ENCODE data around the gene ENTPD1. TPM values are rescaled to one million over a fixed set of nuclear protein-coding genes. Genes with fewer than 3 reads are reported as not detected.
"Not testable (repeated sequence)": the region's sequence is repeated elsewhere in the genome, so short reads cannot be mapped to it uniquely, and the experiment has no call there.

ENTPD1 gene
- polyA plus RNA-seq (2013, experiment 1 of 2) = 5.2 TPM
- polyA plus RNA-seq (2013, experiment 2 of 2) = 4.6 TPM

- H3K27ac ChIP-seq (ENCODE audit: low read depth, low read length, severe bottlenecking) = no peak within 1 kb of the TSS
- WGBS, 2 experiments (ENCODE audit: insufficient coverage in 2 of 2) = 9 to 16% methylated on average over 7 to 10 of the region's 11 CpGs
- H3K9me3 ChIP-seq (ENCODE audit: control insufficient read depth, low read length) = no peaks in the 10 kb centered on the region
- no peaks in the 10 kb centered on the region for H3K36me3 ChIP-seq (ENCODE audit: control insufficient read depth, insufficient read depth, low read length)
- no peaks in the 10 kb centered on the region for H3K4me1 ChIP-seq (ENCODE audit: control insufficient read depth, insufficient read depth, low read length, poor library complexity, severe bottlenecking)
- peak within 1 kb of the TSS; percentile 1 for H3K4me3 ChIP-seq (ENCODE audit: extremely low read depth, insufficient read depth, low read length, poor library complexity, severe bottlenecking)
These were observed at the start of gene ENTPD1 for GRCh38 chr10:95756041-95756761. Gene ENTPD1, plus strand, starts transcription at chr10:95756163. Its CDS starts 77 bp downstream, at chr10:95756240.

GRCh38 chr10:95706573-95706972 is 49.4 kb upstream of the ENTPD1 start:
- Histone ChIP-seq H3K4me1 (ENCODE audit: control insufficient read depth, insufficient read depth, low read length, poor library complexity, severe bottlenecking) (no peaks in the 10 kb centered on the region), H3K27ac (ENCODE audit: low read depth, low read length, severe bottlenecking) (no peak overlapping the region), H3K36me3 (ENCODE audit: control insufficient read depth, insufficient read depth, low read length) (no peaks in the 10 kb centered on the region), H3K9me3 (ENCODE audit: control insufficient read depth, low read length) (peaks cover 5% of the 10 kb centered on the region), H3K4me3 (ENCODE audit: extremely low read depth, insufficient read depth, low read length, poor library complexity, severe bottlenecking) (no peak overlapping the region)
- WGBS, 2 experiments (ENCODE audit: insufficient coverage in 2 of 2) = 41 to 50% methylated on average over 4 to 6 of the region's 6 CpGs

- 85 to 92% methylated on average over 7 of the region's 7 CpGs for WGBS, 2 experiments (ENCODE audit: insufficient coverage in 2 of 2)
- H3K4me3 ChIP-seq (ENCODE audit: extremely low read depth, insufficient read depth, low read length, poor library complexity, severe bottlenecking) = no peak overlapping the region
- H3K9me3 ChIP-seq (ENCODE audit: control insufficient read depth, low read length) = peaks cover 5% of the 10 kb centered on the region
- H3K4me1 ChIP-seq (ENCODE audit: control insufficient read depth, insufficient read depth, low read length, poor library complexity, severe bottlenecking) = no peaks in the 10 kb centered on the region
- H3K36me3 ChIP-seq (ENCODE audit: control insufficient read depth, insufficient read depth, low read length) = no peaks in the 10 kb centered on the region
- no peak overlapping the region for H3K27ac ChIP-seq (ENCODE audit: low read depth, low read length, severe bottlenecking)
These were observed 49.0 kb upstream of the ENTPD1 start for GRCh38 chr10:95706990-95707389.

- no peak overlapping the region for H3K27ac ChIP-seq (ENCODE audit: low read depth, low read length, severe bottlenecking)
- no peak overlapping the region for H3K4me3 ChIP-seq (ENCODE audit: extremely low read depth, insufficient read depth, low read length, poor library complexity, severe bottlenecking)
- 90% methylated on average over 2 of the region's 4 CpGs; no CpG with 5 or more reads in 1 of the 2 experiments for WGBS, 2 experiments (ENCODE audit: insufficient coverage in 2 of 2)
- H3K9me3 ChIP-seq (ENCODE audit: control insufficient read depth, low read length) = peaks cover 2% of the 10 kb centered on the region
- H3K4me1 ChIP-seq (ENCODE audit: control insufficient read depth, insufficient read depth, low read length, poor library complexity, severe bottlenecking) = no peaks in the 10 kb centered on the region
- no peaks in the 10 kb centered on the region for H3K36me3 ChIP-seq (ENCODE audit: control insufficient read depth, insufficient read depth, low read length)
These were observed 44.5 kb upstream of the ENTPD1 start for GRCh38 chr10:95711492-95711891.

- WGBS, 2 experiments (ENCODE audit: insufficient coverage in 2 of 2) = 90 to 93% methylated on average over 2 to 3 of the region's 3 CpGs
- no peaks in the 10 kb centered on the region for H3K4me1 ChIP-seq (ENCODE audit: control insufficient read depth, insufficient read depth, low read length, poor library complexity, severe bottlenecking)
- H3K4me3 ChIP-seq (ENCODE audit: extremely low read depth, insufficient read depth, low read length, poor library complexity, severe bottlenecking) = no peak overlapping the region
- no peaks in the 10 kb centered on the region for H3K36me3 ChIP-seq (ENCODE audit: control insufficient read depth, insufficient read depth, low read length)
- H3K27ac ChIP-seq (ENCODE audit: low read depth, low read length, severe bottlenecking) = no peak overlapping the region
- H3K9me3 ChIP-seq (ENCODE audit: control insufficient read depth, low read length) = no peaks in the 10 kb centered on the region
These were observed 39.5 kb upstream of the ENTPD1 start for GRCh38 chr10:95716466-95716865.

GRCh38 chr10:95716866-95717265 is 39.1 kb upstream of the ENTPD1 start:
- H3K9me3 ChIP-seq (ENCODE audit: control insufficient read depth, low read length) = no peaks in the 10 kb centered on the region
- WGBS, 2 experiments (ENCODE audit: insufficient coverage in 2 of 2) = 71 to 89% methylated on average over 1 of the region's 2 CpGs

GRCh38 chr10:95720745-95721144 is 35.2 kb upstream of the ENTPD1 start:
- not testable (repeated sequence) for H3K36me3 ChIP-seq (ENCODE audit: control insufficient read depth, insufficient read depth, low read length); H3K9me3 ChIP-seq (ENCODE audit: control insufficient read depth, low read length); H3K4me1 ChIP-seq (ENCODE audit: control insufficient read depth, insufficient read depth, low read length, poor library complexity, severe bottlenecking); H3K4me3 ChIP-seq (ENCODE audit: extremely low read depth, insufficient read depth, low read length, poor library complexity, severe bottlenecking); H3K27ac ChIP-seq (ENCODE audit: low read depth, low read length, severe bottlenecking)
- 85 to 94% methylated on average over 5 of the region's 7 CpGs for WGBS, 2 experiments (ENCODE audit: insufficient coverage in 2 of 2)

More at GRCh38 chr10:95716866-95717265, 39.1 kb upstream of the ENTPD1 start:
- H3K4me1 ChIP-seq (ENCODE audit: control insufficient read depth, insufficient read depth, low read length, poor library complexity, severe bottlenecking) = no peaks in the 10 kb centered on the region
- H3K27ac ChIP-seq (ENCODE audit: low read depth, low read length, severe bottlenecking) = no peak overlapping the region
- no peak overlapping the region for H3K4me3 ChIP-seq (ENCODE audit: extremely low read depth, insufficient read depth, low read length, poor library complexity, severe bottlenecking)
- no peaks in the 10 kb centered on the region for H3K36me3 ChIP-seq (ENCODE audit: control insufficient read depth, insufficient read depth, low read length)

GRCh38 chr10:95722496-95722895 is 33.5 kb upstream of the ENTPD1 start:
- not testable (repeated sequence) for H3K4me1 ChIP-seq (ENCODE audit: control insufficient read depth, insufficient read depth, low read length, poor library complexity, severe bottlenecking); H3K4me3 ChIP-seq (ENCODE audit: extremely low read depth, insufficient read depth, low read length, poor library complexity, severe bottlenecking); H3K9me3 ChIP-seq (ENCODE audit: control insufficient read depth, low read length); H3K27ac ChIP-seq (ENCODE audit: low read depth, low read length, severe bottlenecking); H3K36me3 ChIP-seq (ENCODE audit: control insufficient read depth, insufficient read depth, low read length)
- WGBS, 2 experiments (ENCODE audit: insufficient coverage in 2 of 2) = 100% methylated on average over 1 of the region's 4 CpGs

- Histone ChIP-seq H3K36me3 (ENCODE audit: control insufficient read depth, insufficient read depth, low read length) (no peaks in the 10 kb centered on the region), H3K27ac (ENCODE audit: low read depth, low read length, severe bottlenecking) (no peak overlapping the region), H3K4me3 (ENCODE audit: extremely low read depth, insufficient read depth, low read length, poor library complexity, severe bottlenecking) (no peak overlapping the region), H3K4me1 (ENCODE audit: control insufficient read depth, insufficient read depth, low read length, poor library complexity, severe bottlenecking) (no peaks in the 10 kb centered on the region), H3K9me3 (ENCODE audit: control insufficient read depth, low read length) (peaks cover 8% of the 10 kb centered on the region)
- WGBS, 2 experiments (ENCODE audit: insufficient coverage in 2 of 2) = 80% methylated on average over 2 of the region's 4 CpGs; no CpG with 5 or more reads in 1 of the 2 experiments
These were observed 27.4 kb upstream of the ENTPD1 start for GRCh38 chr10:95728526-95728925.

- peak overlapping the region; percentile 49 for H3K27ac ChIP-seq (ENCODE audit: low read depth, low read length, severe bottlenecking)
- no peaks in the 10 kb centered on the region for H3K36me3 ChIP-seq (ENCODE audit: control insufficient read depth, insufficient read depth, low read length)
- no peaks in the 10 kb centered on the region for H3K4me1 ChIP-seq (ENCODE audit: control insufficient read depth, insufficient read depth, low read length, poor library complexity, severe bottlenecking)
- 95% methylated on average over 2 of the region's 3 CpGs; no CpG with 5 or more reads in 1 of the 2 experiments for WGBS, 2 experiments (ENCODE audit: insufficient coverage in 2 of 2)
- H3K9me3 ChIP-seq (ENCODE audit: control insufficient read depth, low read length) = peaks cover 8% of the 10 kb centered on the region
- no peak overlapping the region for H3K4me3 ChIP-seq (ENCODE audit: extremely low read depth, insufficient read depth, low read length, poor library complexity, severe bottlenecking)
These were observed 26.5 kb upstream of the ENTPD1 start for GRCh38 chr10:95729323-95730055.

- Histone ChIP-seq H3K36me3 (ENCODE audit: control insufficient read depth, insufficient read depth, low read length) (no peaks in the 10 kb centered on the region), H3K27ac (ENCODE audit: low read depth, low read length, severe bottlenecking) (no peak overlapping the region), H3K4me3 (ENCODE audit: extremely low read depth, insufficient read depth, low read length, poor library complexity, severe bottlenecking) (no peak overlapping the region), H3K4me1 (ENCODE audit: control insufficient read depth, insufficient read depth, low read length, poor library complexity, severe bottlenecking) (no peaks in the 10 kb centered on the region), H3K9me3 (ENCODE audit: control insufficient read depth, low read length) (peaks cover 8% of the 10 kb centered on the region)
- WGBS, 2 experiments (ENCODE audit: insufficient coverage in 2 of 2) = 100% methylated on average over 1 of the region's 1 CpG; no CpG with 5 or more reads in 1 of the 2 experiments
These were observed 25.7 kb upstream of the ENTPD1 start for GRCh38 chr10:95730233-95730632.
